GM13976 (cell line): Measurements from ENCODE around the gene IL4R.

Experiments
- DNase-seq: peaks from one replicate; pipeline ENCODE4 v3.0.0; 2012; ENCODE audit warnings: low spot score
- CTCF ChIP-seq: IDR thresholded peaks from 2 replicates; pipeline ENCODE4 v1.5.1; 2012; ENCODE audit warnings: borderline replicate concordance, mild to moderate bottlenecking; ENCODE audit not compliant: insufficient read depth; ENCODE audit errors: extremely low read depth, missing control alignments, control extremely low read depth
- in situ Hi-C: fragments of 300-500 bp; cut with MboI; formaldehyde crosslinking; loops from one replicate; pipeline ENCODE4 v1.12.0; 2022; ENCODE audit warnings: low sequenced_read_pairs, mixed read lengths, inconsistent platforms; ENCODE audit not compliant: unreplicated experiment

Gene IL4R

GRCh38 chr16:27341971-27342370 lies 28.2 kb downstream of the IL4R start:
- in situ Hi-C loops = no loop called here
- no peak for DNase-seq
- TF ChIP-seq CTCF = no peak

- in situ Hi-C loops = no loop called here
- TF ChIP-seq CTCF = no peak
- no peak for DNase-seq
Observed at GRCh38 chr16:27344721-27345120, 30.9 kb downstream of the IL4R start.

- in situ Hi-C loops = no loop called here
- no peak for TF ChIP-seq CTCF
- DNase-seq = no peak
Observed at GRCh38 chr16:27345201-27345600, 31.4 kb downstream of the IL4R start.

- TF ChIP-seq CTCF = no peak
- no peak for DNase-seq
- in situ Hi-C loops = no loop called here
Observed at GRCh38 chr16:27346819-27347218, 33.0 kb downstream of the IL4R start.

- TF ChIP-seq CTCF = no peak
- in situ Hi-C loops = no loop called here
- no peak for DNase-seq
Observed at GRCh38 chr16:27347930-27348685, 34.3 kb downstream of the IL4R start.

GRCh38 chr16:27349276-27349675 lies 35.5 kb downstream of the IL4R start:
- DNase-seq = no peak
- in situ Hi-C loops = no loop called here
- TF ChIP-seq CTCF = no peak

- no peak for TF ChIP-seq CTCF
- DNase-seq = no peak
- in situ Hi-C loops = no loop called here
Observed at GRCh38 chr16:27350006-27350405, 36.2 kb downstream of the IL4R start.
